HG03025 (cell line): ENCODE measurements around the gene AQP12B.
"Not testable (repeated sequence)": the region's sequence is repeated elsewhere in the genome, so short reads cannot be mapped to it uniquely, and the experiment has no call there.

Experiments
- ATAC-seq: cut with Tn5 transposase; IDR thresholded peaks from one replicate; pipeline ENCODE4 v1.9.1; 2021; ENCODE audit warnings: mild to moderate bottlenecking, moderate library complexity; ENCODE audit not compliant: unreplicated experiment, low FRiP score

AQP12B gene

GRCh38 chr2:240685771-240686371, 3.2 kb upstream of the AQP12B start:
- ATAC-seq: no peak

- ATAC-seq: not testable (repeated sequence)
Measured at GRCh38 chr2:240683980-240684728, 1.5 kb upstream of the AQP12B start.

- ATAC-seq: not testable (repeated sequence)
Measured at GRCh38 chr2:240683329-240683979, 769 bp upstream of the AQP12B start.

GRCh38 chr2:240680185-240680584, 2.5 kb downstream of the AQP12B start:
- ATAC-seq: not testable (repeated sequence)

- ATAC-seq: not testable (repeated sequence)
Measured at GRCh38 chr2:240678909-240679308, 3.8 kb downstream of the AQP12B start.

GRCh38 chr2:240678043-240678442, 4.6 kb downstream of the AQP12B start:
- ATAC-seq: not testable (repeated sequence)

- ATAC-seq: not testable (repeated sequence)
Measured at GRCh38 chr2:240675345-240675744, 7.3 kb downstream of the AQP12B start.

- ATAC-seq: not testable (repeated sequence)
Measured at GRCh38 chr2:240674461-240675184, 8.1 kb downstream of the AQP12B start.

- no peak for ATAC-seq
Measured at GRCh38 chr2:240672701-240673190, 9.9 kb downstream of the AQP12B start.

GRCh38 chr2:240672076-240672700, 10.5 kb downstream of the AQP12B start:
- no peak for ATAC-seq

GRCh38 chr2:240670950-240671349, 11.7 kb downstream of the AQP12B start:
- ATAC-seq: no peak

GRCh38 chr2:240670402-240670801, 12.3 kb downstream of the AQP12B start:
- no peak for ATAC-seq

GRCh38 chr2:240664622-240665021, 18.1 kb downstream of the AQP12B start:
- ATAC-seq: no peak

- ATAC-seq: no peak
Measured at GRCh38 chr2:240663546-240664190, 19.0 kb downstream of the AQP12B start.

GRCh38 chr2:240662681-240663080, 20.0 kb downstream of the AQP12B start:
- ATAC-seq: no peak

- ATAC-seq: not testable (repeated sequence)
Measured at GRCh38 chr2:240659883-240660282, 22.8 kb downstream of the AQP12B start.

- no peak for ATAC-seq
Measured at GRCh38 chr2:240655931-240656886, 26.5 kb downstream of the AQP12B start.

- ATAC-seq: no peak
Measured at GRCh38 chr2:240651185-240651584, 31.5 kb downstream of the AQP12B start.
